Aortic smooth muscle cell (primary cell): ENCODE measurements around the gene TIMM10B. TPM values are rescaled to one million over a fixed set of nuclear protein-coding genes. Genes with fewer than 3 reads are reported as not detected.

Experiments used
- total RNA-seq: library from RNA; depleted of rRNA; stranded (reverse); fragments of >200 nt; gene quantifications from 2 replicates; pipeline ENCODE4 v1.2.3, GENCODE V29; 2014

The TIMM10B gene, protein sequence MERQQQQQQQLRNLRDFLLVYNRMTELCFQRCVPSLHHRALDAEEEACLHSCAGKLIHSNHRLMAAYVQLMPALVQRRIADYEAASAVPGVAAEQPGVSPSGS
- 30.5 and 34.5 TPM in 2 replicates for total RNA-seq

DNA sequence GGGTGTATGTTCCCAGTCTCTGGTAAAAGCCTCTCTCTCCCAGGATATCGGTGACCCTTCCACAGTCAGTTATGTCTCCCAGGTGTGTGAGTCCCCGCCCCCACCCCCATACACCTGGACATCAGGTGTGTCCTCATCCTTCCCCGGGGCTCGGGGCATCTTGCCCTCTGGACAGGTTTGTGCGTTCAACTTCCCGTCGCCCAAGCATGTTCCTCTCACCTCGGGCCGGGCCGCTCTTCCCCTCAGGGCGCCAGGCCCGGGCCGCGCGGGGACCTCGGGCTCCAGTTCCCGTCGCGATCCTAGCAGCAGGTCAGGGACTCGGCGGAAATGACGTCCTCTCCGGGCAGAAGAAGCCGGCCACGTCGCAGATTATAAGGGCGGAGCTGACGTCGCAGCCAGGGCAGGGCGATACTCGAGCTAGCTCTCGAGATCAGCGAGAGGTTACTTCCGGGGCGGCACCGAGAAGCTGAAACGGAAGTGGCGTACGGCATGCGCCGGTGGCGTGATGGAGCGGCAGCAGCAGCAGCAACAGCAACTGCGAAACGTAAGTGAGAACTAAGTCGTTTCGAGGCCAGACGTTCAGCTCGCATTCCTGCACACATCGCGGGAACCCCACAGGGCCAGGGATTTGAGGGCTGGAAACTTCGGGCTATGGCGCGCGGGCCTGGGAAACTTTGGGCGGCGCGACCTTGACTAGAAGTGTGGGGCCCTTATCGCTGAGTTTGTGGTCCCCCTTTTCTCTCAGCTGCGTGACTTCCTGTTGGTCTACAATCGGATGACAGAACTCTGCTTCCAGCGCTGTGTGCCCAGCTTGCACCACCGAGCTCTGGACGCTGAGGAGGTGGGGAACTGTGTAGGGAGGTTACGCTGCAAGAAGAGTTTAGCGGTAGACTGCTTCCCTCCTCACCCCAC, at the start of gene TIMM10B, which contains the start of gene ARFIP2:
Gene TIMM10B, plus strand, starts transcription at position 490 of the 912 bp plus-strand sequence. Its CDS starts 16 bp downstream, at position 506.
Gene ARFIP2, minus strand, starts transcription at position 320 of the 912 bp plus-strand sequence. CDS start 910 bp downstream, outside the sequence.

DNA sequence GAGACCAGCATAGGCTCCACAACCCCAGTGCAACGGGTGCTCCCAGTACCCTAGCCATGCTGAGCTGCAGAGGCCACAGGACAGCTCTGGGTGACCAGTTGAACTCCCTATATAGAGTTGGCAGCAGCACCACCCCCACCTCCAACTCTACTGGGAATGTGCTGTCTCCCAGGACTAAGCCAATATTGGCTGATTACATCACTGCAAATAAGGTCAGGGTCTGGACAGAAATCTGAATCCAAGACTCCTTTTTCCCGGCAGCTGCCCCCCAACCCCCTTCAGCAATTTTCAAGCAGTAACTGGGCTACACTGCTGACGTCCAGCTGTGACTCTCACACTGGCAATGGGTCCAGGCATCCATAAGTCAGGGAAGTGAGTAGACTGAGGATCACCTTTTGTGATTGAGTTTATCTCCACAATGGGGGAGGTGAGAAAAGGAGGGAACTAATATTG, 40.4 kb upstream of the TIMM10B start, which contains the start of gene HPX:
Gene HPX, minus strand, starts transcription at position 82 of the 453 bp plus-strand sequence. Its CDS starts 24 bp downstream, at position 58.

DNA sequence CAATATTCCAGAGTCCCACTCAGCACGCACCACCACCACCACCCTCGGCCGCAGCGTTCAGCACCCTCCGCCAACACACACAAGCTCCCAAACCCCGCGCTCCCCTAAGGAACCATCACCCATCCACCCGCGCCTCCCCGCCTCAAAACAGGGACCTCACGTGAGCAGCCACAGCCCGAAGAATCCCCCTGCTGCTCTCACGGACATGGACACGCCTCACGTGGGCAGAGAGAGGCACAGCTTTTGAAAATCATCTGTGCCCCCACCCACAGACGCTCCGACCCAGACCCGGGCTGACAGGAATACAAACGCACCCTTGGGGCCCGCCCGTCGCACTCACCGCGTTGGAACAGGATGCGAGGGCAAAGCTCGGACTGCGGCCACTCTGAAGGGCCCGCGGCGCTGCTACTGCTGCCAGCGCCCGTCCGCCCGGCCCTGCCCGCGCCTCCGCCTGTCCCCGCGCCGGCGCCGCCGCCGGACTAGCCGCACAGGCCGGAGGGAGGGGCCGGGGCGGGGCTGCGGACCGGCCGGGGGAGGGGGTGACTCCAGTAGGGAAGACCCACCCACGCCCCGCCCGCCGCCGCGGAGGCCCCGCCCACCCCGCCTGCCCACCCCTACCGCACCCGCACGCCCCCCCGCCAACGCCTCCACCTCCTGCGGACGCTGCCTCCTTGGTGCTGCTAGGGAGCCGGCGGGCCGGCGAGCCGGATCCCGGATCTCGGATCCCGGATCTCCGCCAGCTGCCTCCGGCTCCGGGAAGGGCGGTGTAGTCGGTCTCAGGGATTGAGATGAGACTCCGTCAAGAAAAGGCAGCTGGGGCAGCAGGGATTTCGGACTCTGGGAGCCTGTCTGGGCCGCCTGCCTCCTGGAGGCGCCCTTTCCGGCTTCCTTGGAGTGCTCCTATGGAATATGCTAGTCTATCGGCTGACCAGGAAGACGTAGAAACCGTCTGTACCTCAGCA, 7.6 kb upstream of the TIMM10B start, which contains the start of gene TRIM3:
Gene TRIM3, minus strand, starts transcription at position 491 of the 962 bp plus-strand sequence. CDS start 8,246 bp downstream, outside the sequence.

DNA sequence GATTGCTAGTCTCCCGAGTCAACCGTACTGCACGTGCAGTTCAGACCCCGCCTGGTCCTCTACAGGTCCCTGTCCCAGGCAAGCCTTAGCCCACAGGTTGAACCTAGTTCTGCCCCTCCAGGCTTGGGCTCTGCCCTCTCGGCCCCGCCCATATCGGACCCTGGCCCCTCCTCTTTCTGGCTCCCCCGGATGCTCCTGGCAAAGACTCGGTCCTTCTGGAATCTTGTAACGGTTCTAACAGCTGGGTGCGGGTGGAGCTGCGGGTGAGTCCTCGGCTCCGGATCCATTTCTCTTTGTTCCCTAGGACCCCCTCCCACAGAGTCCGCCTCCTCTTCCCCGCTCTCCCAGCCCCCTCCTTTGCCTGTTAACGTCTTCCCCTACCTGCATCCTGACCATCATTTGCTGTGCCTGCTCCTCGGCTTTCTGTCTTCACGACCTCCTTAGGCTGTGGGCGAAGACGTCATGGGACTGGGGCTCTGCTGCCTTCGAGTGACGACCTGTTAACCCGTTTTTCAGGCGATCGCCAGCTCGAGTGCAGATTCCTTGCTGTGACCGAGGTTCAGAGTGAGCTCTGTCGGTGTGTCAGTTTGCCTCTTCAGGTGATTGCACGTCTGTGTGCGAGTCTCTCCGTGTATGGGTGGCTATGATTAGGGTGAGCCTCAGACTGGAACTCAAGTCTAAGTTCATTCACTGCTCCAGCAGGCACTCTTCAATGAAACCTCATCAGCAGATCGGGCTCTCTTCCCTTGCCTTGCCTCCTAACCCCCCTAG, 16.0 kb downstream of the TIMM10B start, which contains the start of gene DNHD1:
Gene DNHD1, plus strand, starts transcription at position 212 of the 771 bp plus-strand sequence. CDS start 936 bp downstream, outside the sequence.

Other genes starting within 250 kb of the TIMM10B start
- 7.3 and 9.8 TPM in 2 replicates for gene FHIP1B, start 246.9 kb upstream of the TIMM10B start, total RNA-seq
- 0.06 TPM in 1 of 2 replicates, not detected in the other for gene CNGA4, start 242.4 kb upstream of the TIMM10B start, total RNA-seq
- not detected in 2 replicates for gene CCKBR, start 221.7 kb upstream of the TIMM10B start, total RNA-seq
- gene CAVIN3, start 161.0 kb upstream of the TIMM10B start, total RNA-seq = 307 and 433 TPM in 2 replicates
- 54.4 and 71.0 TPM in 2 replicates for gene SMPD1, start 91.0 kb upstream of the TIMM10B start, total RNA-seq
- 50.2 and 51.7 TPM in 2 replicates for gene APBB1, start 62.4 kb upstream of the TIMM10B start, total RNA-seq
- gene HPX, start 40.5 kb upstream of the TIMM10B start, total RNA-seq = 0.79 and 1.4 TPM in 2 replicates
- 23.4 and 30.3 TPM in 2 replicates for gene TRIM3, start 7.6 kb upstream of the TIMM10B start, total RNA-seq
- 44.8 and 46.5 TPM in 2 replicates for gene ARFIP2, start 170 bp upstream of the TIMM10B start, total RNA-seq
- gene DNHD1, start 15.8 kb downstream of the TIMM10B start, total RNA-seq = 5.3 and 7.2 TPM in 2 replicates
- gene RRP8, start 122.1 kb downstream of the TIMM10B start, total RNA-seq = 9.8 and 10.4 TPM in 2 replicates
- gene ILK, start 122.3 kb downstream of the TIMM10B start, total RNA-seq = 271 and 344 TPM in 2 replicates
- 82.8 and 93.4 TPM in 2 replicates for gene TAF10, start 130.7 kb downstream of the TIMM10B start, total RNA-seq
- 65.3 and 150 TPM in 2 replicates for gene TPP1, start 137.9 kb downstream of the TIMM10B start, total RNA-seq
- 5.4 and 22.3 TPM in 2 replicates for gene DCHS1, start 174.3 kb downstream of the TIMM10B start, total RNA-seq
- gene MRPL17, start 201.8 kb downstream of the TIMM10B start, total RNA-seq = 85.9 and 111 TPM in 2 replicates